ENCODE measurements around the gene CDKN2B-AS1. TPM values are rescaled to one million over a fixed set of nuclear protein-coding genes. Genes with fewer than 3 reads are reported as not detected.

Gene CDKN2B-AS1
- total RNA-seq, 2 donors from 2014 or later = not detected

DNA sequence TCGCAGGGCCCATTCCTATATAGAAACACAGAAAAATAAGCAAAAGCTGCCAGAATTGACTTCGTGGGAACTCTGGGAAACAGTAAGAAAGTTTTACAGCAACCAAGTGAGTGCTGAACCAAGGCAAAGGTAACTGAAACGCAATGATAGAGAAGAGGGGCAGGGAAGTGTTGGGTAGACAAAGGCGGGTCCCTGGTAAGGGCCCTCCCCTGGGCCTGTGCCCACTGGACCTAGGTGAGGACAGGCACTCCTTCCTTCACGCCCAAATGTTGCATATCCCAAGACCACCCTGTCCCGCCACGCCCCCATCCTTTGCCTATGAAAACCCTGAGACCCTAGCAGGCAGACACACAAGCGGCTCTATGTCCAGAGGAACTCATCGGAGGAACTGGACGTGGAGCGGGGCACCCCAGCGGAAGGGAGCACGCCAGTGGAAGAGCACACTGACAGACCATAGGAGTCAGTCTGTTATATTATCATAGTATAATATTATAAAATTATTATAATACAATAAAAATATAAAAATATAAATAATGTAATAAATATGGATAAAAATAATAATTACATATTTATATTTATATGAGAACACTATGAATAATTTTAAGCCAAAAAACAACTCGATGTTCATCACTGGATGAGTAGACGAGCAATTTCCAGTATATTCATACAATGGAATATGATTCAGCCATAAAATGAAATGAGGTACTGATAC, 28.3 kb upstream of the CDKN2B-AS1 start:
- H3K4me3 Mint-ChIP-seq = no peak overlapping the region
- Histone ChIP-seq H3K27ac (ENCODE audit: low read depth, low read length) (no peak overlapping the region), H3K36me3 (ENCODE audit: control insufficient read depth, insufficient read depth, low read length) (no peaks in the 10 kb centered on the region), H3K27me3 (ENCODE audit: control insufficient read depth, insufficient read depth, low read length, poor library complexity, severe bottlenecking) (peaks cover 99% of the 10 kb centered on the region), H3K9me3 (ENCODE audit: control insufficient read depth, low read length) (peaks cover 18% of the 10 kb centered on the region), H3K4me1 (ENCODE audit: control insufficient read depth, insufficient read depth, low read length) (no peaks in the 10 kb centered on the region), H3K9ac (ENCODE audit: extremely low read depth, low read length, poor library complexity, severe bottlenecking) (no peak overlapping the region), H3K4me3 (ENCODE audit: low read length) (no peak overlapping the region)
- H3K9me3 Mint-ChIP-seq = peaks cover 15% of the 10 kb centered on the region
- no peaks in the 10 kb centered on the region for H3K36me3 Mint-ChIP-seq (ENCODE audit: low read depth)
- TF ChIP-seq, protein P1, sequence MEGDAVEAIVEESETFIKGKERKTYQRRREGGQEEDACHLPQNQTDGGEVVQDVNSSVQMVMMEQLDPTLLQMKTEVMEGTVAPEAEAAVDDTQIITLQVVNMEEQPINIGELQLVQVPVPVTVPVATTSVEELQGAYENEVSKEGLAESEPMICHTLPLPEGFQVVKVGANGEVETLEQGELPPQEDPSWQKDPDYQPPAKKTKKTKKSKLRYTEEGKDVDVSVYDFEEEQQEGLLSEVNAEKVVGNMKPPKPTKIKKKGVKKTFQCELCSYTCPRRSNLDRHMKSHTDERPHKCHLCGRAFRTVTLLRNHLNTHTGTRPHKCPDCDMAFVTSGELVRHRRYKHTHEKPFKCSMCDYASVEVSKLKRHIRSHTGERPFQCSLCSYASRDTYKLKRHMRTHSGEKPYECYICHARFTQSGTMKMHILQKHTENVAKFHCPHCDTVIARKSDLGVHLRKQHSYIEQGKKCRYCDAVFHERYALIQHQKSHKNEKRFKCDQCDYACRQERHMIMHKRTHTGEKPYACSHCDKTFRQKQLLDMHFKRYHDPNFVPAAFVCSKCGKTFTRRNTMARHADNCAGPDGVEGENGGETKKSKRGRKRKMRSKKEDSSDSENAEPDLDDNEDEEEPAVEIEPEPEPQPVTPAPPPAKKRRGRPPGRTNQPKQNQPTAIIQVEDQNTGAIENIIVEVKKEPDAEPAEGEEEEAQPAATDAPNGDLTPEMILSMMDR (conservative IDR thresholded peaks at IDR 0.05) = no peak
- peaks cover 99% of the 10 kb centered on the region for H3K27me3 Mint-ChIP-seq (ENCODE audit: insufficient read depth)
- WGBS, 2 experiments (ENCODE audit: insufficient coverage in 1 of 2, insufficient read length in 1 of 2) = 10 to 17% methylated on average over 3 to 14 of the region's 15 CpGs
- H3K4me1 Mint-ChIP-seq = peaks cover 24% of the 10 kb centered on the region
- peak; percentile 48 for DNase-seq
- no peak overlapping the region for H3K27ac Mint-ChIP-seq

DNA sequence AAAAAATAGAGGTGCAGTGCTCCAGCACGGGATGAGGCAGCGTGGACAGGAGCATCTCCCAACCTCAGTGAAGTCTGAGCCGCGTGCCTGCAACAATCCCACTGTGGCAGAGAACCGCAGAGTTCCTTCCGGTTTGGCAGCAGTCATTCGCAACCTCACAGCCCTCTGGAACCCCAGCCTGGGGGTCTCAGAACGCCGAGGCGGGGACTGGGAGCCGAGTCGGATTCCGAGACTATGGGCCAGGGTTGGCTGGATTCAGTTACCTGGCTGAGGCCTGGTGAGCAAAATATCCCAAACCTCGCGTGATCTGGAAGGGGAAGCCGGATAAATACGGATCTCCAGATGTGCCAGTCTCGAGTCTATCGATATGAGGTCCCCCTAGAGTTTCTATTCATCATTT, 27.4 kb upstream of the CDKN2B-AS1 start:
- no peak overlapping the region for H3K9ac ChIP-seq (ENCODE audit: extremely low read depth, low read length, poor library complexity, severe bottlenecking)
- H3K9me3 ChIP-seq (ENCODE audit: control insufficient read depth, low read length) = peaks cover 18% of the 10 kb centered on the region
- H3K27me3 ChIP-seq (ENCODE audit: control insufficient read depth, insufficient read depth, low read length, poor library complexity, severe bottlenecking) = peaks cover 99% of the 10 kb centered on the region
- H3K4me1 Mint-ChIP-seq = peaks cover 26% of the 10 kb centered on the region
- H3K4me3 Mint-ChIP-seq = no peak overlapping the region
- DNase-seq = peak; percentile 67
- no peaks in the 10 kb centered on the region for H3K4me1 ChIP-seq (ENCODE audit: control insufficient read depth, insufficient read depth, low read length)
- H3K27ac Mint-ChIP-seq = no peak overlapping the region
- H3K4me3 ChIP-seq (ENCODE audit: low read length) = no peak overlapping the region
- peaks cover 15% of the 10 kb centered on the region for H3K9me3 Mint-ChIP-seq
- no peaks in the 10 kb centered on the region for H3K36me3 ChIP-seq (ENCODE audit: control insufficient read depth, insufficient read depth, low read length)
- H3K36me3 Mint-ChIP-seq (ENCODE audit: low read depth) = no peaks in the 10 kb centered on the region
- peaks cover 99% of the 10 kb centered on the region for H3K27me3 Mint-ChIP-seq (ENCODE audit: insufficient read depth)
- 8 to 10% methylated on average over 12 to 19 of the region's 19 CpGs for WGBS, 2 experiments (ENCODE audit: insufficient coverage in 1 of 2, insufficient read length in 1 of 2)
- no peak overlapping the region for H3K27ac ChIP-seq (ENCODE audit: low read depth, low read length)
- TF ChIP-seq, protein P1 (conservative IDR thresholded peaks at IDR 0.05) = no peak

DNA sequence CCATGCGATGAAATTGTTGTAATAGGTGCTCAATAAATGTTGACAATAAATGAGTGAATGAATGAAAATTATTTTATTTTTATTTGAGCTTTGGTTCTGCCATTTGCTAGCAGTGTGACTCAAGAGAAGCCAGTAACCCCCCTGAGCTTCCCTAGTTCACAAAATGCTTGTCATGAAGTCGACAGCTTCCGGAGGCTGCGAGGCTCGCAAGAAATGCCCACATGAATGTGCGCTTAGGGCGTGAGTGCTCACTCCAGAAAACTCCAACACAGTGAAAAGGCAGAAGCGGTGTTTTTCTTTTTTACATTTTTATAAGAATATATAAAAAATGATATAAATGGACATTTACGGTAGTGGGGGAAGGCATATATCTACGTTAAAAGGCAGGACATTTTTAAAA, 26.9 kb upstream of the CDKN2B-AS1 start:
- H3K27me3 Mint-ChIP-seq (ENCODE audit: insufficient read depth) = peaks cover 99% of the 10 kb centered on the region
- Histone ChIP-seq H3K27me3 (ENCODE audit: control insufficient read depth, insufficient read depth, low read length, poor library complexity, severe bottlenecking) (peaks cover 100% of the 10 kb centered on the region), H3K4me1 (ENCODE audit: control insufficient read depth, insufficient read depth, low read length) (no peaks in the 10 kb centered on the region), H3K27ac (ENCODE audit: low read depth, low read length) (no peak overlapping the region), H3K9ac (ENCODE audit: extremely low read depth, low read length, poor library complexity, severe bottlenecking) (no peak overlapping the region), H3K36me3 (ENCODE audit: control insufficient read depth, insufficient read depth, low read length) (no peaks in the 10 kb centered on the region), H3K9me3 (ENCODE audit: control insufficient read depth, low read length) (peaks cover 18% of the 10 kb centered on the region), H3K4me3 (ENCODE audit: low read length) (no peak overlapping the region)
- H3K36me3 Mint-ChIP-seq (ENCODE audit: low read depth) = no peaks in the 10 kb centered on the region
- H3K9me3 Mint-ChIP-seq = peaks cover 13% of the 10 kb centered on the region
- WGBS, 2 experiments (ENCODE audit: insufficient coverage in 1 of 2, insufficient read length in 1 of 2) = 10 to 17% methylated on average over 4 to 9 of the region's 10 CpGs
- peaks cover 26% of the 10 kb centered on the region for H3K4me1 Mint-ChIP-seq
- TF ChIP-seq, protein P1 (conservative IDR thresholded peaks at IDR 0.05) = no peak
- peak; percentile 41 for DNase-seq
- H3K27ac Mint-ChIP-seq = no peak overlapping the region
- H3K4me3 Mint-ChIP-seq = no peak overlapping the region
